GM19455 (cell line): ENCODE data around the gene NRIP3.
A peak's percentile ranks its signal among the peaks of the same experiment; 100 is the strongest.
"Not testable (repeated sequence)": the region's sequence is repeated elsewhere in the genome, so short reads cannot be mapped to it uniquely, and the experiment has no call there.

Source experiments
- ATAC-seq: cut with Tn5 transposase; IDR thresholded peaks from one replicate; pipeline ENCODE4 v1.9.1; 2021; ENCODE audit not compliant: unreplicated experiment

NRIP3 gene

DNA sequence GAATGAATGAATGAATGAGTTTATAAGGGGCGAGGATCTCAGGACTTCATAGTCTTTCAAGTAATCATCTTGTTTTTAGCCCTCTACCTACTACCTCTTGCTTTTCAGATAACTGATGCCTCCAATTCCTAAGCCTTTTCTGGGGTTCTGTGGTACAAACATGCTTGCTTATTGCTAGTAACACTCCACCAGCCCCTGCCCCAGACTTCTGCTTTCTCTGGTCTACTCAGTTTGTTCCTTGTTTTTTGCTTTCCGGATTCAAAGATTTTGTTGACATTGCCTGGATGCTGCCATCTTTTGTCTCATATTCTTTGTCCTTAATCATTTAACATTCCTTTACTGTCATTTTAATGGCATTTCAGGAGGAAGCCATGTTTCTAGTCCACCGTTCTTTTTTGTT, 30.7 kb downstream of the NRIP3 start:
- ATAC-seq, result no peak

DNA sequence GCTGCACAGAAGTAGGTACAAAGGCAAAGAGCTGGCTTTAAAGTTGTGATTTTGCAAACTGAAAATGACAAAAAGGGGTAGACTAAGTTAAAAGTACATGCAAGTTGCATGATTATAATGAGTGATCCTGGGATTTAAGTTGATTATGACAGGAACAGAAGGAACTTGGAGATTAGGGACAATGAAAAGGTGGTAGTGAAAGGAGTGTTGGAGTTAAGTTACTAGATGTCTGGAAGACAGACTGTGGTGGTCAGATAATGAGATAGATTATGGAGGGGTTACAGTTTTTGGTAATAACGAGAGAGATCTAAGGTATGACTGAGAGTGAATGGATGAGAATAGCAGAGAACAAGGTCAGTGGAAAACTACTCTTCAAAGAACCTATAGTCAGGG, 31.9 kb downstream of the NRIP3 start:
- ATAC-seq, result no peak

DNA sequence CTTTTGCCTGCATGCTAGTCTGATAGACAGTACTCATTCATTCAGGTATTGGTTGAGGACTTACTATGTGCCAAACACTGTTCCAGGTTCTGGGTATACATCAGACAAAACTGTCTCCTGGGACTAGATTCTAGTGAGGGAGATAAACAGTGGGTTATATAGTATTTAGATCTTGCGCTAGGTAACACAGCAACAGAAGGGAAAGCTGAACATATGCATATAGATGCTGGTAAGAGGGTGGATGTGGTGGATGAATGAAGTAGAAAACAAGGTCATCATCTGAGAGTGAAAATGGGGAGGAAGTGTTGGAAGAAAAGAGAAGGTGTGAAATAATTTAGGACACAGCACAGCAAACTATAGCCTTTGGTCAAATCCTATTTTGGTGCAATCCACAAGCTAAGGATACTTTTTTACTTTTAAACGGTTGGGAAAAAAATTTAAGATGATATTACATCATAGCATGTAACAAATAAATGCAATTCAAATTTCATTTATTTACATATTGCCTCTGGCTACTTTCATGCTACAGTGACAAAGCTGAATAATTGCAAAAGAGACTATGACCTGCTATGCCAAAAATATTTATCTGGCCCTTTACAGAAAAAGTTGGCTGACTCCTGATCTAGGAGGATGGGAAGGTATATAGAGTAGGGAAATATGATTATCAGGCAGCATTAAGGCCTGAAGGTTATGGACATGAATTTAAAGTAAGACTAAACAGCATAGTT, 32.4 kb downstream of the NRIP3 start:
- no peak for ATAC-seq

DNA sequence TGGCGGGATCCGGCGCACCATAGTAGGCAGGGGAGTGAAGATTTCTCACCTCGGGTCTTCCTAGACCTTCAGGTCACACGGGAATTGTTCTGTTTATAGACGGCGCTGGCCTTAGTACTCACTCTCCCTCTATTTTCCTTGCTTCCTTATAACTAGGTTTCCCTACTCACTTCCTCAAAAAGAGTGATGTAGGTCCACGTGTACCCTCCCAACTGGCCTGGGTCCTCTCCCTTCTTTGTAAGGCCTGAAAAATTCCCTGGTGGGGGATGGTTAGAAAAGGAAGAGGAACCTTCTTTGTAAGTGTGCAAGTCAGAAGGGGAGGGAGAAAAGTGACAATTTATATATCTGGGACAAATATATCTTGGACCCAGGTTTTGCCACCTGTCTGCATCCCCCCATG, 36.6 kb downstream of the NRIP3 start:
- no peak for ATAC-seq

DNA sequence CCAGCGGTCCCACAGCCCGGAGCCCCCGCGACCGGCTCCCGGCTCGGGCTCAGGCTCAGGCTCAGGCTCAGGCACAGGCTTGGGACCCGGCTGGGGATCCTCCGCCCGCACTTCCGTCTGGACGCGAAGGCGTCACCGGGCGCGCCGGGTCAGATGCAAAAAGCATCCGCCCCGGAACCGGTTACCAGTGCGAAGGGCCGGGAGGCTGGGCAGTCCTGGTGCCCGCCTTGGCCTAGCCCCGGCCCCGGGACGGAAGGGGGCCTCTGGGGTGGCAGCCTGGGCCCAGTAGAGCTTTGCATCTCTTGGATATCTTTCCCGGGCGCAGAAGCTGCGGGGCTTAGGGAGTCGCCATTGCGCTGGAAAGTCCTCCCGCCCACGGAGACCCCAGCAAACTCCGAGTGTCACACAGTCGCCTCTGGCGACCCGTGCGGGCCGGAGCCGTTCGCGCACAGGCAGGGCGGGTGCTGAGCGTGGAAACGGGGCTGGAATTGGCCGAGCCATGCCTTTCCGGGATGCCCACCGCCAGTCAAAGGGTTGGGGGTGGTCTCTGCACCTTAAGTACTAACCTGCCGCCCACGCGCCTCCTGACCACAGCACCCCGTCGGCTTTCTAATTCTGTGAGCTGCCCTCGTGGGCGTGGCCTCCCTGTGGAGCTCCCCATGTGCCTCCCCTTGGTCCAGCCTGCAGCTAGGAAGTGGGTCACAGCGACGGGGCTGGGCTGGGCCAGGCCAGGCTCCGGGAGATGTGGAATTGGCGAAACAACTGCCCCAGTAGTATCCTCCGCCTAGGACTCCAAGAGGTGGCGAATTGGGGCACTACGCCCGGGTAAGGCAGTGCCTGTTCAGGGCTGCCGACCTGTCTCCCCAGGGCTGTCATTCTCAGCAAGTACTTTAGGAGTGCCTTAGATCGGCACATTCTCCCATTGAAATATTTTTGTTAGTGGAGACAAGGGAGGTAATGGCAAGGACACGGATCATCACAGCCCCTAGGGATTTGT, 39.2 kb downstream of the NRIP3 start, which contains the start of gene TMEM9B:
TSS of gene TMEM9B (minus strand) at position 119 of the 997 bp plus-strand sequence. CDS start 129 bp downstream, outside the sequence.
- peak; percentile 84 for ATAC-seq

DNA sequence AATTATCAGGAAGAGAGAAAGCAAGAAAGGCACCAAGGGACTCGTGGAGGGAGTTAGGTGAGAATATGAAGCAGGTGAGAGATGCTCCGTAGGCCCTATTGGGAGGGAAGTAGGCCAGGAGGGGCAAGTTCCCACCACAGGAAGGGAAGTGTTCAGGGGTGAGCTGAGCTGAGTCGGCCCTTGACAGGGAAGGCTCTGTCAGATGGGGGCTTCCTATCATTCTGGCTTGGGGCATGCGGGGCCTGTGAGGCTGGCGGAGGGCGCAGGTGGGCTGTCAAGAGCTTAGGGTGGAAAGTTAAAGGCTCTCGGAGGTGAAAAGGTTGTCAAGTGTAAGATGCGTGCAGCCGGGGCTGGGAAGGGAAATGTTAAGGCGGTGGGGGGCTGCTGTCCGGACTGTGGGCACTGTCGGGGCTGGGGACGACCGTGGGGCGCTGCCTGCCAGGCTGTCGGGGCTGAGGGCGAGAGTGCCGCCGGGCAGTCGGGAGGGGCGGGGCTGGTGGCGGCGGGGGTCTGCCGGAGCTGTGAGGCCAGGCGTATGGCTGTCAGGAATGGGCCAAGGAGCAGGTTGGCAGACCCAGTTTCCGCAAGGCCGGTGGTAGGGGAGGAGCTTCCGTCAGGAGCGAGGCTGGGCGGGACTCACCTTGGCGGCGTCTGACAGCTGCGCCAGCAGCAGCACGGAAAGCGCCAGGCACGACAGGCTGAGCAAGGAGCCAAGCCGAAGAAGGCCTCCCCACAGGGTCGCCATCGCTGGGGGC, 40.1 kb downstream of the NRIP3 start:
- ATAC-seq, result peak; percentile 71

DNA sequence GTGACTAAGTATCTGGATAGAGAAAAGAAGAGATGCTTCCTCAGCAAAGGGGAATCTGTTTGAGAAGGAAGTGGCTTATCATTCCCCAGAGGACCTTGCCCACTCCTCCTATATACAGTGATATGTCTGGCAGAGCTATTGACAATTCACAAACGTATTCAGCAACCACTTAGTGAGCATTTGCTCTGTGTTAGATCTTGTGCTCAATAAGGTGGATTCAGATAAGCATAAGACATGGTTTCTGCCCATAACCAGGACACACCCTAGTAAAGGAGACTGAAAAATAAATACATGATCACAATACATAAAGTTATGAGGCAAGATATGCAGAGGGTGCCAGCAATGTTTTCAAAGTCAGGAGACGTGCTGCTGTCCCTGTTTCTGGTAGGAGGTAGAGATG, 41.0 kb downstream of the NRIP3 start:
- no peak for ATAC-seq

DNA sequence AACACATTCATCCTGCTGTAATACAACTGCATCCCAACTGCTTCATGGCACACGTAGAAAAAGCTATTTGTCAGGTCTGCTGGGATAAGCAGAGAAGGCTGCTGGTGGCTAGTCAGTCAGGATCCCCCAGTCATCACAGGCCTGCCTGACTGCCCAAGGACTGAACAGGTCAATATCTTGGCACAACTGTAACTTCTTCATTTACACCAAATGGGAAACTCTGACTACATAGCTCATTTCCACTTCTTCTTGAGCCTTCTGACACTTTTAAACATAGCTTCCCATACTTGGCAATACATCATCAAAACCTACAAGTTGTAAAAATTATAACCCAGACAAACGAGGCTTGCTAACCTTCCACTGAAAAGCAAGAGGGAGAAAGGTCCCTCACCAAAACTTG, 42.4 kb downstream of the NRIP3 start:
- ATAC-seq, result no peak

DNA sequence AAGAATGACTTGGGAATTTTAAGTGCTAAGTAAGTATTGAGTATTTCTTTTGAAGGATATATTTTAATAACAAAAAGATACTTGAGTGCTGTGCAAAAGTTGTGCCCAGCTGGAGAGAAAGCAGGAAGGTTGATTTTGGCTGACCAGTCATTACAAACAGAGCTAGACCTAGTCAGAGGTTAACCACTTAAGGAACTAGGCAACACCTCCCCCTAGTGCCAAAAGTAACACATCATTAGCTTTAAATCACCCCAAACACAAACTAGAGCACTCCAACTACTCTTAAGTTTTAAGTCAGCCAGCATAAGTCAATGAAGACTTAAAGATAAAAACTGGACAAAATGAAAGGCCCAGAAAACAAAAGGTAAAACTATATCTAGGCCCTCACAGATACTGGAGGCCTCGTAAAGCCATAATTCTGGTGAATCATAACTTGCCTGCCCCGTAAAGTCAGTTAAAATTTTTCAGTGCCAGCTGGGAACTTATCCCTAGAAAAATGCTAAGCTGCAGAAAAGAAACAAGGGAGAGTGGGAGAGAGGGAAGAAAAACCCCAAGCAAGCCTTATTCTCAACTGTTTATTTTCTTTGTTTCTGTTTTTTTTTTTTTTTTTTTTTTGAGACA, 44.1 kb downstream of the NRIP3 start:
- peak; percentile 38 for ATAC-seq

DNA sequence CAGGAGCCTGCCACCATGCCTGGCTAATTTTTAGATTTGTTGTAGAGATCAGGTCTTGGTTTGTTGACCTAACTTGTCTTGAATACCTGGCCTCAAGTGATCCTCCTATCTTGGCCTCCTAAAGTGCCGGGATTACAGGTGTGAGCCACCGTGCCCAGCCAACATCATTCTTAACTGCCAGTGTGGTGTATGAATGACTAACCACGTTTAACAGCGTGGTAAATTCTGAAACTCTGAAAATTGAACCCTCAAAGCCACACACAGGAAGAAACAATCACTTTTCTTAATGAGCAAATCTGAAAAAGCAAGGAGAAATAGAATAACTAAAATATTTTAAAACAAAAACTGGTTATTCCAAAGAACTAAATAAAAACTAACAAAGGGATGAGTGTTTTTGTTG, 46.9 kb downstream of the NRIP3 start:
- ATAC-seq, result no peak

DNA sequence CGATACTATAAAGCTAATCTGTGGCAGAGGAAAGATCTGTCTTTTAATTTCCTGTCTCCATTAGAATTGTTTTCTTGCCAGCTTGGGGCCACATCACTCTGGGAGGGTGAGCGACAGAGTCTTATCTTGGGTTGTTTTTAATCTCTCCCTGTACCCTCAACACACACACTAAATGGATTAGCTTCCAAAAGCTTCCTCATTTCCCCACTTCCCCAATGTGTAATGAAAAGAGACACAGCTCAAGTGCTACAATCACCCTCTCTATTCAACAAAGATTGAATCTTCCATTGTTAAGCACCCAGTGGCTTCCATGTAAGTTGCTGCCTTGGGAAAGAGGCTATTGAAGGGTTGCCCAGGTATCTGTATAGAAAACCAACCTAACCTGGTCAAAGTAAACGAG, 54.9 kb downstream of the NRIP3 start:
- ATAC-seq, result no peak

DNA sequence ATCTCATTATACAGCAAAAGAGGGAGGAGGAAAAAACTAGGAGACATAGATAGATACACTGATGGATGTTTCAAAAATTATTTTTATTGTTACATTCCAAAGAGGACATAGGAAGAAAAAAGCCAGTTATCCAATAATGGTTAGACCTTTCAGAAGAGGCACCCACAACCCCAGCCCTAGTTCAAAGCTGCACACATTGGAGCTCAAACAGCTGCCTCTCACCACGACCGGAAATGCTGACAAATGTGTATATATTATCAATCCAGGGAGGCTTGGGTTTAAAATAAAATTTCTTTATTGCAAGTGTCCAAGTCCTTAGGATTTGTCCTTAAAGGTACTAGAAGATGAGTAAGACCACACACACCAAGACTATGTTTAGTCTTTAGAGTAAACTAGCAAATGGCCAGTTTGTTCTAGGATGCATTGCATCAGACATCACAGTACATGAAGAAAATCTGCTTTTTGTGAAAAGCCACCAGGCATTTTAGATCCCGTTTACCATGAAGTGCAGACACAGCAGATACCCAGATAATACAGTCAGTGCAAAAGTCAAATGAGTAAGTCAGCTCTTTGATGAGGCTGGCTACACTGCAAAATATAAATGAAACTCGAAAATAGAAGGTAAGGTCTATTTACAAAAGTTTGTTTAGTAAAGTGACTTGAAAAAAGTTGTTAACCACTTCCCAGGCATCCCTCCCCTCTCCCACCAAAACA, 56.4 kb downstream of the NRIP3 start:
- ATAC-seq, result no peak

DNA sequence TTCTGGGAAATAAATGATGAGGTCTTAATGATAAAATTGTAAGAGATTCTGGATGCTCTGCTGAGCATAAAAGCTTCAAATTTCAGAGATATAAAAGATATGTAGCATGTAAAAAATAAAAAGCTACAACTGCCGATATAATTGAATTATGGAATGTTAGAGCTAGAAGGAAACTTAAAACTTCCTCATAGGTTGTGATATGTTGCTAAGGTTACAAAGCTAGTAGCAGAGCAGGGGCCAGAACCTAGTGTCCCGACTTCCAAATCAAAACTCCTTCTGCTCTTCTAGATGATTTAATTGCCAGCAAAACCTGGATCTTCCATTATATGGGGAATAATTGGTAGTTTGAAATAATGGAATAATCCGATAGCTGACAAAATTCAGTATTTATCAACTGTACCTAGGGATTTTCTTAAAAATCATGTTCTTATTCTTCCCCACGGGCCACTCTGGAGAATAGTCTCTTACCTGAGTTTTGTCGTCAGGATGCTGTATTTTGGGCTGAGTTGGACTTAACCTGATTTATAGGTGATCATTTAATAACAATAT, 61.2 kb downstream of the NRIP3 start, which contains the start of gene ASCL3:
TSS of gene ASCL3 (minus strand) at position 499 of the 549 bp plus-strand sequence. CDS start 4,855 bp downstream, outside the sequence.
- ATAC-seq, result no peak

DNA sequence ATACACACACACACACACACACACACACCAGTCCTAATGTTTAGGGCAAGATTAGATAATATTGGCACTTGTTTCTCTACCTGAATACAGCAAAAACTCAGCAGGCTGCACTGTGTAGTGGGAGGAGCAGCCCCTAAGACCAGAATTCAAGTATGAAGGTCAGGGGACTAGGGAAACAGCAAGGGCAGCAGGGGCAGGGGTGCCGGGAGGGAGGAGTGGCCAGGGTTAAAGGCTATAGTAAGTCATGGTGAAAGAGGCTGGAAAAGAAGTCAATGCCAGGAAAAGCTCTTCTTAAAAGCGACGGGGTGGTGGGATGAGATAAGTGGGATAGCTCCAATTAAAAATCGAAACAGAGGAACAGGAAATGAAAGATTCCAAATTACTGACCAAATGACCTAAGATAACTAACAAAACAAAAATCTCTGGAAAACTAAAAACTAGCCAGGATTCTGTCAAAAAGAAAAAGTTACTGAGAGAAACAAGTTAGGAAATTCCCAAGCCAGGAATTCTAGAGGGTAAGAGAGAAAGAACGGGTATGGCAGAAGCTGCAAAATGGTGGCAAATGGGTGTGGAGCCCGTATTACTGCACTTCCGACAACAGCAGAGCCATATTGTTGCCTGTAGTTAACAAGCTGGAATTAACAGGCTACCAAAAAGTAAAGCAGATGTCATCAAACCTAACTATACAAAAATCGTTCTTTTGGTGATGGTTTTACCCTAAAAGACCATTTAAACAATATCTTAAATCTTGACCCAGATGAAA, 62.3 kb downstream of the NRIP3 start:
- ATAC-seq, result no peak

DNA sequence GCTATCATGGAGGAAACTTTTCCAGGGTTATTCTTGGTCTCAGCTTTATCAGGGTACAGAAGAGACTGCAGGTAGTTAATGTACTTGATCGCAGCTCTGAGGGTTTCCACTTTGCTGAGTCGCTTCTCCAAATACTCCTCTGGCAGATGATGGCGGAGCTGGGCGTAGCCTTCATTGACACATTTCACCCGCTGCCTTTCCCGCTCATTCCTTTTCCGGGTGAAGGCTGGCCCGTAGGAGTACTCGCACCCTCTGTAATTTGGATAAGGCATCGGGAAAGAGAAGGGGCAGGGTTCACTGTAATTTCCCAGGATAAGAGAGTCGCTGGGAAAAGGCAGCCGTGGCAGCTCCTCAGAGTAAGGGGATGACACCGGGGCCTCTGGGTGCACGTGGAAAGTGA, 66.1 kb downstream of the NRIP3 start:
- ATAC-seq, result no peak

DNA sequence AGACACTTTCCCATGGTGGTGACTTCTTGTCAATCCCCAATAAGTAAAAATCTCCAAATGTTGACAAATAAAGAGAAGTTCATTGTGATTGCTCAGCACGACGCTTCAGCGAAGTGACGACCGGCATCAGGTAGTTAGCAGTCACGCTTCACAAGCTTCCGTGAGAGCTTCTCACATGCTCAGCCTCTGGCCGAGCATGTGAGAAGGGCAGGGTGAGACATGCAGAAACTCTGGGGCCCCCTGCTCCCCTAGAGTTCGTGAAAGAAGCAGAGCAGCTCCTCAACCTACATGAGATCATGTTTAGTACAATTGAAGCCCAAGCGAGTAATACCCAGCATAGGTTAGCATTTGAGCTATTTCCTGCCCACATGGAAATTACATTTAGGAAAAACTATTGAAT, 66.6 kb downstream of the NRIP3 start:
- no peak for ATAC-seq

DNA sequence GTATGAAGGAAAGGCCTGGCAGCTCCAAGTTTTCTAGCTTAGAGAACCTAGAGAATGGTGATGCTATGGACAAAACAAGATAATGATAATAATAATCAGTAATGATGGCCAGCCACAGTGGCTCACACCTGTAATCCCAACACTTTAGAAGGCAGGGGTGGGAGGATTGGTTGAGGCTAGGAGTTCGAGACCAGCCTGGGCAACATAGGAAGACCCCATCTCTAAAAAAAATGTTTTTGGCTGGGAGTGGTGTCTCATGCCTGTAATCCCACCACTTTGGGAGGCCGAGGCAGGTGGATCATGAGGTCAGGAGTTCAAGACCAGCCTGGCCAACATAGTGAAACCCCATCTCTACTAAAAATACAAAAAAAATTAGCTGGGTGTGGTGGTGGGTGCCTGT, 68.0 kb downstream of the NRIP3 start:
- not testable (repeated sequence) for ATAC-seq

DNA sequence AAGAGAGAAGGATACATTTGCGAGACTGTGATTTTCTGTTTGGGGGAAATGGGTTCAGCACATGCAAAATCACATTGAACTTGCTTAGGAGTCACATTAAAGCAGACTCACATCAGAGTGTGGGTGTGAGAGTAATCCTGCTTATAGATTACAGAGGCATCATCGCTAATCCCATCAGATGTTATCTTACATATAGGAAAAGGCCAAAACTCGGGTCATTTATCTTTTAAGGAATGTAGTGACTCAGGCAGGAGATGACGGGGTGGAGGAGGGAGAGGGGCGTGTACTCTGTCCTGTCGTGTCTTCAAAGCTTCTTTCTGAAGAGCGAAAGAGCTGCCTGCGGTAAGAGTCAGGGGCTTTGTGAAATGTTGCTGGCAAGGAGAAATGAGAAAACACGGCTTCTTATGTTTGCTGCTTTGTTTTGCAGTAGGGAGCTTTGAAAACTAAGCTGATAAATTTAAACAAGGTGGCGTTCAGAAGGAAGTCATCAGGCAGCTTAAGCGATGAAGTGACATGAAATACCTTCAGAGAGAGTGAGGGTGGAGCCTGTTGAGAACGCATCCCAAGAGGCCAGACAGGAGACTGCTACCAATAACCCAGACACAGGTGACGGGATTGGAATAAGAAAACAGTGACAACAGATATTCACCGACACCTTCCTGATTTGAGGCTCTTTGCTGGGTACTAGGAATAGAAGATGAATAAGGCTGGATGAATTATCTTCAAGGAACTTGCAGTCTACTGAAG, 68.9 kb downstream of the NRIP3 start:
- ATAC-seq, result no peak
